HL-60 (cell line): ENCODE data around the gene SHFL.

Source experiments
- DNase-seq, 2 experiments: peaks; one replicate each; pipeline ENCODE4 v3.0.0-alpha.2; 2010 to 2020; ENCODE audit warnings: low read depth in 1 of 2, low spot score in 1 of 2
- H3K27ac ChIP-seq: fragments of 250-450 bp; sonication (Bioruptor Pico); replicated peaks from 2 replicates; pipeline ENCODE4 v1.5.1; 2020; ENCODE audit warnings: mild to moderate bottlenecking, moderate library complexity
- H3K27me3 ChIP-seq: fragments of 250-450 bp; sonication (Bioruptor Pico); 2 replicates; pipeline ENCODE4 v1.5.1; 2021; ENCODE audit warnings: mild to moderate bottlenecking, moderate library complexity; ENCODE audit not compliant: insufficient read depth, poor library complexity, severe bottlenecking
- H3K4me3 ChIP-seq: replicated peaks from 2 replicates; pipeline ENCODE4 v1.5.1; 2011; ENCODE audit warnings: mild to moderate bottlenecking, control low read depth, low read length; ENCODE audit not compliant: insufficient read depth
- CTCF ChIP-seq: IDR thresholded peaks from one replicate; pipeline ENCODE4 v1.5.1; 2011; ENCODE audit warnings: low read length, control low read depth, inconsistent platforms; ENCODE audit not compliant: insufficient read depth
- GABPA ChIP-seq: IDR thresholded peaks from 2 replicates; pipeline ENCODE4 v1.6.1; 2012; ENCODE audit warnings: low read depth
- POLR2AphosphoS5 ChIP-seq: IDR thresholded peaks from 2 replicates; pipeline ENCODE4 v1.6.1; 2012; ENCODE audit warnings: low read depth
- REST ChIP-seq: IDR thresholded peaks from 2 replicates; pipeline ENCODE4 v1.6.1; 2012; ENCODE audit warnings: low read depth; ENCODE audit not compliant: insufficient replicate concordance
- SPI1 ChIP-seq: IDR thresholded peaks from 2 replicates; pipeline ENCODE4 v1.6.1; 2012; ENCODE audit warnings: low read depth, mild to moderate bottlenecking, borderline replicate concordance

SHFL gene

DNA sequence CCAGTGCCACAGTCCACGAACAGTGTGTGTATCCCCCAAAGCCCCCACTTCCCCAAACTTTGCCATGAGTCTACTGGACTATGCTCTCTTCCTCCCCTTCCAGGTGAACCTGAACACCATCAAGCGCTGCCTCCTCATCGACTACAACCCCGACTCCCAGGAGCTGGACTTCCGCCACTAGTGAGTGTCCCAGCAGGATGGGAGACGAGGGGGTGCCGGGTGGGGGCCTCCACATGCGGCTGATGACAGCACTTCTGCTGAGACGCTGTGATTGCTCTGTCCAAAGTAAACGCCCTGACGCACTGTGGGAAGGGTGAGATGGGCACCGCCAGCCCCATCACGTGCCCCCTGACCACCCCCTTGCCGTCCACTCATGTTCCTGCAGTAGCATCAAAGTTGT lies 23.4 kb downstream of the SHFL start:
- H3K4me3 ChIP-seq, result no peak overlapping the region
- TF ChIP-seq SPI1 (peak; percentile 3; the same call in 1 of the 2 replicates), POLR2AphosphoS5 (peak; percentile 5; the same call in 1 of the 2 replicates), GABPA (no peak), REST (no peak), CTCF (no peak)
- peak overlapping the region; percentile 89 for H3K27ac ChIP-seq
- H3K27me3 ChIP-seq, result no peaks in the 10 kb centered on the region
- DNase-seq, result no peak

DNA sequence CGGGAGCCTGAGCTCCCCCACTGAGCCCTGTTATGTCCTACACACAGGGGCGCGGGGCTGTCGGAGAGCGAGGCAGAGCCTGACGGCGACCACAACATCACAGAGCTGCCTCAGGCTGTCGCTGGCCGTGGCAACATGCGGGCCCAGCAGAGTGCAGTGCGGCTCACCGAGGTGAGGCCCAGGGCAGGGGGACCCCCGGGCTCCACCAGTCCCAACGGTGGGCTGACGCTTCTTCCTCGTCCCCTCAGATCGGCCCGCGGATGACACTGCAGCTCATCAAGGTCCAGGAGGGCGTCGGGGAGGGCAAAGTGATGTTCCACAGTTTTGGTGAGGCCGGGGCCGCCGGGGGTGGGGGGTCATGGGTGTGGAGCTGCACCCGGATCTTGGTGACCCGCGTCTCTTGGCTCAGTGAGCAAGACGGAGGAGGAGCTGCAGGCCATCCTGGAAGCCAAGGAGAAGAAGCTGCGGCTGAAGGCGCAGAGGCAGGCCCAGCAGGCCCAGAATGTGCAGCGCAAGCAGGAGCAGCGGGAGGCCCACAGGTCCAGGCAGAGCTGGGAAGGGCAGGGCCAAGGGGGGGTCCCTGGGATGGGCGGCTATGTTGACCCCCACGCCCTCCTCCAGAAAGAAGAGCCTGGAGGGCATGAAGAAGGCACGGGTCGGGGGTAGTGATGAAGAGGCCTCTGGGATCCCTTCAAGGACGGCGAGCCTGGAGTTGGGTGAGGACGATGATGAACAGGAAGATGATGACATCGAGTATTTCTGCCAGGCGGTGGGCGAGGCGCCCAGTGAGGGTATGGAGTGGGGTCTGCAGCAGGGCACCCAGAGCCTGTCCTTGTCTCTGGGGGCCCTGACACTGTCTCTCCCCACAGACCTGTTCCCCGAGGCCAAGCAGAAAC lies 24.2 kb downstream of the SHFL start:
- DNase-seq, result no peak
- peak overlapping the region; percentile 89 for H3K27ac ChIP-seq
- H3K4me3 ChIP-seq, result no peak overlapping the region
- TF ChIP-seq REST, result no peak
- TF ChIP-seq POLR2AphosphoS5, result peak; percentile 19
- no peak for TF ChIP-seq CTCF
- no peaks in the 10 kb centered on the region for H3K27me3 ChIP-seq

GRCh38 chr19:10110972-10111317 lies 24.8 kb downstream of the SHFL start:
- no peaks in the 10 kb centered on the region for H3K27me3 ChIP-seq
- DNase-seq, result no peak
- TF ChIP-seq GABPA, result no peak
- no peak for TF ChIP-seq SPI1
- TF ChIP-seq POLR2AphosphoS5, result no peak
- TF ChIP-seq REST, result no peak
- TF ChIP-seq CTCF, result no peak
- H3K27ac ChIP-seq, result peak overlapping the region; percentile 89
- no peak overlapping the region for H3K4me3 ChIP-seq
